NB4 (cell line): ENCODE measurements around the gene CCSER1.

Source experiments
- CTCF ChIP-seq: IDR thresholded peaks from one replicate; pipeline ENCODE4 v1.5.1; 2012; ENCODE audit warnings: low read depth, low read length
- MAX ChIP-seq: IDR thresholded peaks from 2 replicates; pipeline ENCODE4 v1.6.1; 2011; ENCODE audit warnings: low read depth, low read length
- MYC ChIP-seq: IDR thresholded peaks from 2 replicates; pipeline ENCODE4 v1.6.1; 2011; ENCODE audit warnings: low read depth, low read length
- POLR2A ChIP-seq: IDR thresholded peaks from 2 replicates; pipeline ENCODE4 v1.6.1; 2011; ENCODE audit warnings: mild to moderate bottlenecking; ENCODE audit not compliant: insufficient read length; ENCODE audit errors: extremely low read depth

GRCh38 chr4:90219822-90220221 is 92.6 kb downstream of the CCSER1 start:
- TF ChIP-seq CTCF: no peak
- no peak for TF ChIP-seq POLR2A
- no peak for TF ChIP-seq MAX
- no peak for TF ChIP-seq MYC
